ENCODE results near the gene PLTP.

PLTP gene

DNA sequence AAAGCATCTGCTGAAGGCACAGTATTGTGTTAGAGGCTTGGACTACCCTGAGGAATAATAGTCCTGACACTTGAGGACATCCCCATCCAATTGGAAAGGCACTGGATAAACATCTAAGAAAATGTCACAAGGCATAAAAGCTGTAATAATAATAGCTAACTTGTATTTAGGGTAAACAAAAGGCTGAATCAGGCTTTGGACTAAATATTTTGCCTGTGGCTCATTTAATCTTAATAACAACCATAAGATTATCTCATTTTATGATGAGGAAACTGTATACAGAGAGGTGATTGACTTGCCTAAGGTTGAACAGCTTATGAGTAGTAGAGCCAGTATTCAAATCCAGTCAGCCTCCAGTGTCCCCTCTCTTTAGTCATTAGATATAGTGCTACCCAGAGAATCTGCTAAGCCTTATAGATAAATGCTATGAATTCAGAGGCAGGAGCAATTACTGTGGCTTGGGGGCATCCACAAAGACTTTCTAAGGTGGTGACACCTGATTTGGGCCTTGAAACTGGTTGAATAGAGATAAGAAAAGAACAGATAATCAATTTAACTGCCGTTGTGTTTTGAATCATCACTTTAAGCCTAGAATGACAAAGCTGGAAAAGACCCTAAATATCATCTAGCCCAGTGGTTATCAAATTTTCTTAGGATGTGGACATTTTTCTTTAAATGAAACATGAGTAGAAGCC, 38.4 kb downstream of the PLTP start:
- DNase-seq (ENCODE audit: low spot score) = no peak

GRCh38 chr20:45872626-45873025, 39.3 kb downstream of the PLTP start:
- no peak for DNase-seq (ENCODE audit: low spot score)

DNA sequence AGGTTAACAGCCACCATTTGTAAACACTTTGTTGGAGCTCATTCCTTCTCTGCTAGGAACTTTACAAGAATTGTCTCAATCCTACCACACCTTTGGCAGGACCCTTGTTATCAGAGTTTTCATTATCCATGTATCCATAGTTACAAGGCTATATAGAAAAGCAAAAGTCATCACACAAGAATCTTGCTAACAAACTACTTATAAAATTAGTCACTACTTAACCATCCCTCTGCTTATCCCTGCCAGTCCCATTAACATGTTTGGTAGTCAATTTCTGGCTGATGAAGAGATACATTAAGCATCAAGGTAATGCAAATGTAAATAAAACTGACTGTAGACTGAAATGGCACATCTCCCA, 44.2 kb downstream of the PLTP start:
- DNase-seq (ENCODE audit: low spot score) = no peak

GRCh38 chr20:45867136-45867818, 44.7 kb downstream of the PLTP start:
- DNase-seq (ENCODE audit: low spot score) = no peak

DNA sequence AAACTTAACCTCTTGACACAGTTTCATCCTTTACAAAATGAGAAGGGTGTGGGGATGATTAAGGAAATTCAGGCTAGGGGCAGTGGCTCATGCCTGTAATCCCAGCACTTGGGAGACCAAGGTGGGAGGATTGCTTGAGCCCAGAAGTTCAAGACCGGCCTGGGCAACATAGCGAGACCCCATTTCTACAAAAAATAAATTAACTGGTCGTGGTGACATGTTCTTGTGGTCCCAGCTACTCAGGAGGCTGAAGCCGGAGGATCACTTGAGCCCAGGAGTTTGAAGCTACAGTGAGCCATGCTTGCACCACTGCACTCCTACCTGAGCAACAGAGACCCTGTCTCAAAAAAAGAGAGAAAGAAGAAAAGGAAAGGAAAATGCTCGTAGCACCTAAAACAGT, 45.5 kb downstream of the PLTP start:
- no peak for DNase-seq (ENCODE audit: low spot score)

DNA sequence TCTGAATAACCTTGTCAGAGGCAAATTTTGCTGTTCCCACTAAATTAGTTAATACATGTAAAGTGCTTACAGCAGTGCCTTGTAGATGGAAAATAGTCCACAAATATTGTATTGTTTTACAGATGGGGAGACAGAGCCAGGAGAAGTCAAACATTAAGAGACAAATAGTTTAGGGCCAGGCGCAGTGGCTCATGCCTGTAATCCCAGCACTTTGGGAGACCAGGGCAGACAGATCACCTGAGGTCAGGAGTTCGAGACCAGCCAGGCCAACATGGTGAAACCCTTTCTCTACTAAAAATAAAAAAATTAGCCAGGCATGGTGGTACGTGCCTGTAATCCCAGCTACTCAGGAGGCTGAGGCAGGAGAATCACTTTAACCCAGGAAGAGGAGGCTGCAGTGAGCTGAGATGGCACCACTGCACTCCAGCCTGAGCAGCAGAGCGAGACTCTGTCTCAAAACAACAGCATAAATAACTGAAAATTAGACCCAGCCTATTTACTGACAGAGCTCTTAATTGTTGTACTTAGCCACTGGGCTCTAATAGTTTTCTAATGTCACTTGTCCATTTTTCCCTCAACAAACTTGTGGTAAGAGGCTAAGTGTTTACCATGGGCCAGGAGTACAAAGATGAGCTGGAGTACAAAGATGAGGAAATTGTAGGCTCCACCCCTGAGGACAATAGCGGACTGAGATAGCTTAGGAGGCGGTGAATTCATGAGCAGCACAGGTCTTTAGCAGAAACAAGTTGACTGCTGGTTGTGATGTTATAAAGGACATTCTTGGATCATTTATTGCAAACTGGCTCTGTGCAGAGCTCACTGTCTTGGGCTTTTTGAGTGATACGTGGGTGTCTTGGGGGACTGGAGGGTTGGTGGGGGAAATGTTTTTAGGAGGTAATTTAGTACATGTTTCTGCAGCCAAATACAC, 48.1 kb downstream of the PLTP start:
- DNase-seq (ENCODE audit: low spot score) = no peak

DNA sequence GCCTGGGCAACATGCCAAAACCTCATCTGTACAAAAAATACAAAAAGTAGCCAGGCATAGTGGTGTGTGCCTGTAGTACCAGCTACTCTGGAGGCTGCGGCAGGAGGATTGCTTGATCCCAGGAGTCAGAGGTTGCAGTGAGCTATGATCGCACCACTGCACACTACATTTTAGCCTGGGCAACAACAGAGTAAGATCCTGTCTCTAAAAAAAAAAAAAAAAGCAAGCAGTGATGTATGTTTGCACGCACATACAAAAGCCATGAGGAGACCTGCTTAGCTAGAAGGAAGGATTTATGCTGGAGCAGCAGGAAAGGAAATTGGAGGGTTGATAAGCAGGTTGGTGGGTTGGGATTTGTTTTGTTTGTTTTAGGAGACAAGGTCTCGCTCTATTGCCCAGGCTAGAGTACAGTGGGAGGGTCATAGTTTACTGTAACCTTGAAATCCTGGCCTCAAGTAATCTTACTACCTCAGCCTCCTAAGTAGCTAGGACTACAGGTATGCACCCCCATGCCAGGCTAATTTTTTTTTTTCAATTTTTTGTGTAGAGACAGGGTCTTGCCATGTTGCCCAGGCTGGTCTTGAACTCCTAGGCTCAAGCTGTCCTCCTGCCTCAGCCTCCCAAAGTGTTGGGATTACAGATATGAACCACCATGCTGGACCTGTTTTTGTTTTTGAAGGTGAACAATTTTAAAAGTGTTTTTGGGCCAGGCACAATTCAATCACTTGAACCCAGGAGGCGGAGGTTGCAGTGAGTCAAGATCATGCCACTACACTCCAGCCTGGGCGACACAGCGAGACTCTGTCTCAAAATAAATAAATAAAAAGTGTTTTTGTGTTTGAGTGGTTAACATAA, 50.5 kb downstream of the PLTP start:
- DNase-seq (ENCODE audit: low spot score) = no peak

DNA sequence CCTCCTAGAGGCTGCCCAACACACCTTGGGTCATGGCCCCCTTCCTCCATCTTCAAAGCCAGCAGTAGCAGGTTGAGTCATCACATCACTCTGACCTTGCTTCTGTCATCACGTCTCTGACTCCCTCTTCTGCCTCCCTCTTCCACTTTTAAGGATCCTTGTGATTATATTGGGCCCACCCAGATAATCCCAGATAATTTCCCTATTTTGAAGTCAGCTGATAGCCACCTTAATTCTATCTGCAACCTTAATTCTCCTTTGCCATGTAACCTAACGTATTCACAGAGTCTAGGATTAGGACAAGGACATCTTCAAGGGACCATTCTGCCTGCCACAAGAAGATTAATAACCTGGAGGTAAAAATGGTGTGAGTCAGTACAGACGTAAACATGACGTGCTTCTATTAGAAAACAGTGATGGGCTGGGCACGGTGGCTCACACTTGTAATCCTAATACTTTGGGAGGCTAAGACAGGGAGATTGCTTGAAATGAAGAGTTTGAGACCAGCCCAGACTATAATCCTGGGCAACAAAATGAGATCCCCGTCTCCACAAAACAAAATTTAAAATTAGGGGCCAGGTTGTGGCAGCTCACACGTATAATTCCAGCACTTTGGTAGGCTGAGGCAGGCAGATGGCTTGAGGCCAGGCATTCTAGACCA, 51.3 kb downstream of the PLTP start:
- DNase-seq (ENCODE audit: low spot score) = no peak

- no peak for DNase-seq (ENCODE audit: low spot score)
Measured at GRCh38 chr20:45859916-45860315, 52.0 kb downstream of the PLTP start.

DNA sequence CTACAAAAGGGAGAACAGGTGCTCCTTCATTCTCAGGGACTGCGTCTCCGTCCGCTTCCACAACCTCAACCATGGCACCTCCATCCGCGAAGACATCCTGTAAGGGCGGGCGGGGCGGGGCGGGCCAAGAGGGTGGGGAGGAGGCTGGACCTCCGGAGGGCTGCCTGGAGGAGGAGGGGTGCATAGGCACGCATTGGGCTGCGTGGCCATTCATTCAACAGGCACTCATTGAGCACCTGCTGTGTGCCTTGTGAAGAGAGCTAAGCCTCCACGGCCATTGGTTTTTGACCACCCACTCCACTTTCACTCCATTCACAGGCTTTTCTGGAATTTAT, 54.1 kb downstream of the PLTP start:
- peak; percentile 34 for DNase-seq (ENCODE audit: low spot score)

DNA sequence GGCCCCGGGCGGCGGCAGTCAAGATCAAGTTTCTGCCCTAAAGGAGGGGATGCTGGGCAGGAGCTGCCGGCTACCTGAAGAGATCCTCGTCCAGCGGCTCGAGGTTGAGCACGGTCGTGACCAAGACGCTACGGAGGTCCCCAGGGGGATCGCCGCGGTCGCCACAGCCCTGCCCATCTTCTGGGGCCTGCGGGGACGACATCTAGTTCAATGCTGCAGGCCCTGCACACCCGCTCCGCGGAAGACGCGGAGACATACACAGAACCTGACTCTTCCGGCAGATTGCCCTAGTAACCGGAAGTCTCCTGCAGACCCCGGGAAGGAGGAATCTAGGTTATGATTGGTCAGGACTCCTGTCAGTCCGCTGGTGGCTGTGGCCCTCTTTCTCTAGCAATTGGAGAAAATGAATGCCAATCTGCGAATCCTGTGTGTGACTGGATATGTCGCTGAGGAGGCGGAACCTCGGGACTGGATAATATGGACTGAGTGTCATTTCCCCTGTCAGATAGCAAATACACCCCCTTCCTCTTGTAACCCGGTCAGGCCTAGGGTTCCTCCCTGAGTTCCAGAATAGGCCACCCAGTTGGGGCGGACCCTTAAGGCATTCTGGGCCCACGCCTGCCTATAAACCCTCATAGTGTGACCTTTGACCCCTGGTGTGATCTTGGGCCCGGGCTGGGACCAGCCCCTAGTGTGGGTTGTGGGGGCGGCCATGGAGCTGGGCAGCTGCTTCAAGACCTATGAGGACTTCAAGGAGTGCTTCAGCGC, 54.7 kb downstream of the PLTP start, which contains the start of the genes ACOT8 and ZSWIM3:
TSS of gene ACOT8 (minus strand) at position 279 of the 768 bp plus-strand sequence. CDS start at position 202, 77 bp downstream.
TSS of gene ZSWIM3 (plus strand) at position 501 of the 768 bp plus-strand sequence. CDS start at position 713, 212 bp downstream.
- peak; percentile 100 for DNase-seq (ENCODE audit: low spot score)

GRCh38 chr20:45853484-45853883, 58.5 kb downstream of the PLTP start:
- DNase-seq (ENCODE audit: low spot score) = no peak

GRCh38 chr20:45852326-45852725, 59.6 kb downstream of the PLTP start:
- no peak for DNase-seq (ENCODE audit: low spot score)

GRCh38 chr20:45851501-45851900, 60.5 kb downstream of the PLTP start:
- DNase-seq (ENCODE audit: low spot score) = no peak

DNA sequence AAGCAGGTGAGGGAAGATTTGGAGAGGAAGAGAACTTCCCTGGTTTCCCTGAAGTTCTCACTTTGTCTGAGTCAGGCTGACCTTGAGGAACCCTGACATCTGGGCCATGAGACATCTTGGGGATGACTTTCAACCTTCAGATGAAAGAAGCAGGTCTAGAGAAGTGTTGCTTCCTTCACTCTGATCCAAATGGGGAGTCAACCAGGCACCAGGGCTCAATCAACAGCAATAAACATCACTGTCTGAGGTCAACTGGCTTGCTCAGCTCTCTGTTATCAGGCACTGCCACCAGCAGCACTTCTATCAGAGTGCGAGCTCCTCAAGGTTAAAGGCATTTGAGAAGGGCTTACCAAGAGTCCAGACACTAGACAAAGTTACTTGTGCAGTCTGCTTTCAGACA, 61.0 kb downstream of the PLTP start:
- DNase-seq (ENCODE audit: low spot score) = no peak

DNA sequence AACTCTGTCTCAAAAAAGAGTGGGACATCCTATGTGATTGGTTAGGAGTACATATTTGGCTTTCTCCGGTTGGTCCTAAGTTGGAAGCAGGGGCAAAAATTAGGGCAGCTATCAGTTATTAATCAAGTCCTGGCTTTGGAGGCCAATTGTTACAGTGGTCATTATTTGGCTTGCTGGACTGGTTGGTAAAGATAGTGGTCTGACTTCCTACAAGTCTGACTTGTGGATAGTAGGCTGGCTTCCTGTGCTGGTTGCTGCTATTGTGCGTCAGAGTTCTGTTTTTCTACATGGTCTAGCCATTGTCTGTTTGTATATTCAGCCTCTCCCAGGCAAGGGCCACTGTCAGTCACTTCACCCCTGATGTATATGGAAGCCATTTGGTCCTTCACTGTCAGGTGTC, 61.7 kb downstream of the PLTP start:
- no peak for DNase-seq (ENCODE audit: low spot score)

GRCh38 chr20:45848969-45849582, 62.9 kb downstream of the PLTP start:
- DNase-seq (ENCODE audit: low spot score) = no peak

Data from CD4-positive, alpha-beta T cell treated with Interleukin-6 at 100 ng/mL for 8 hours (primary cell).